A549 (cell line): ENCODE measurements around the gene PEX10.

Source experiments
- CHD2 ChIP-seq: fragments of 150-350 bp; IDR thresholded peaks from 2 replicates; pipeline ENCODE4 v1.6.1; 2014; ENCODE audit warnings: low read length; ENCODE audit not compliant: partially characterized antibody
- CTCF ChIP-seq: fragments of >200 bp; sonication (Bioruptor Twin); formaldehyde crosslinking; IDR thresholded peaks from 3 replicates; pipeline ENCODE4 v1.5.1; 2016
- EP300 ChIP-seq, 2 experiments: fragments of >200 bp; sonication (Bioruptor Twin); formaldehyde crosslinking; IDR thresholded peaks; 2 replicates in 1 of 2; 3 replicates in 1 of 2; pipeline ENCODE4 v1.6.1; 2016 to 2017
- ESRRA ChIP-seq: fragments of 150-350 bp; IDR thresholded peaks from 2 replicates; pipeline ENCODE4 v1.6.1; 2014; ENCODE audit warnings: mild to moderate bottlenecking, low read length, borderline replicate concordance
- MYC ChIP-seq: IDR thresholded peaks from 2 replicates; pipeline ENCODE4 v1.6.1; 2012; ENCODE audit warnings: mild to moderate bottlenecking, inconsistent platforms, low read length, improper control_type of control experiment, borderline replicate concordance
- NPAS2 ChIP-seq: fragments of 250-450 bp; sonication (Bioruptor Pico); IDR thresholded peaks from 2 replicates; pipeline ENCODE4 v1.8.0; 2022; ENCODE audit warnings: mild to moderate bottlenecking, moderate library complexity, borderline replicate concordance
- POLR2A ChIP-seq: IDR thresholded peaks from 2 replicates; pipeline ENCODE4 v1.6.1; 2012; ENCODE audit warnings: mild to moderate bottlenecking, low read length
- RFX5 ChIP-seq: fragments of 450-650 bp; IDR thresholded peaks from 2 replicates; pipeline ENCODE4 v1.7.1; 2014; ENCODE audit warnings: antibody characterized with exemption, mild to moderate bottlenecking, moderate library complexity
- SMC3 ChIP-seq: fragments of >200 bp; sonication (Bioruptor Twin); formaldehyde crosslinking; IDR thresholded peaks from 3 replicates; pipeline ENCODE4 v1.6.1; 2018; ENCODE audit warnings: inconsistent platforms
- TF ChIP-seq, protein P1 (sequence below): fragments of 200-600 bp; sonication (generic); IDR thresholded peaks from 2 replicates; pipeline ENCODE4 v1.6.1; 2016; ENCODE audit warnings: antibody characterized with exemption, mild to moderate bottlenecking, moderate library complexity
- TF ChIP-seq, protein P2 (sequence below): fragments of 250-450 bp; sonication (Bioruptor Pico); IDR thresholded peaks from 2 replicates; pipeline ENCODE4 v1.5.0; 2021; ENCODE audit warnings: mild to moderate bottlenecking, moderate library complexity, borderline replicate concordance

GRCh38 chr1:2415801-2416208 lies 3.4 kb upstream of the PEX10 start:
- TF ChIP-seq MYC (no peak), RFX5 (no peak), CTCF (no peak), NPAS2 (no peak), ESRRA (no peak), POLR2A (no peak), SMC3 (no peak), EP300 (IDR thresholded peaks at IDR 0.05) (no peak), CHD2 (no peak)
- TF ChIP-seq, protein P1, sequence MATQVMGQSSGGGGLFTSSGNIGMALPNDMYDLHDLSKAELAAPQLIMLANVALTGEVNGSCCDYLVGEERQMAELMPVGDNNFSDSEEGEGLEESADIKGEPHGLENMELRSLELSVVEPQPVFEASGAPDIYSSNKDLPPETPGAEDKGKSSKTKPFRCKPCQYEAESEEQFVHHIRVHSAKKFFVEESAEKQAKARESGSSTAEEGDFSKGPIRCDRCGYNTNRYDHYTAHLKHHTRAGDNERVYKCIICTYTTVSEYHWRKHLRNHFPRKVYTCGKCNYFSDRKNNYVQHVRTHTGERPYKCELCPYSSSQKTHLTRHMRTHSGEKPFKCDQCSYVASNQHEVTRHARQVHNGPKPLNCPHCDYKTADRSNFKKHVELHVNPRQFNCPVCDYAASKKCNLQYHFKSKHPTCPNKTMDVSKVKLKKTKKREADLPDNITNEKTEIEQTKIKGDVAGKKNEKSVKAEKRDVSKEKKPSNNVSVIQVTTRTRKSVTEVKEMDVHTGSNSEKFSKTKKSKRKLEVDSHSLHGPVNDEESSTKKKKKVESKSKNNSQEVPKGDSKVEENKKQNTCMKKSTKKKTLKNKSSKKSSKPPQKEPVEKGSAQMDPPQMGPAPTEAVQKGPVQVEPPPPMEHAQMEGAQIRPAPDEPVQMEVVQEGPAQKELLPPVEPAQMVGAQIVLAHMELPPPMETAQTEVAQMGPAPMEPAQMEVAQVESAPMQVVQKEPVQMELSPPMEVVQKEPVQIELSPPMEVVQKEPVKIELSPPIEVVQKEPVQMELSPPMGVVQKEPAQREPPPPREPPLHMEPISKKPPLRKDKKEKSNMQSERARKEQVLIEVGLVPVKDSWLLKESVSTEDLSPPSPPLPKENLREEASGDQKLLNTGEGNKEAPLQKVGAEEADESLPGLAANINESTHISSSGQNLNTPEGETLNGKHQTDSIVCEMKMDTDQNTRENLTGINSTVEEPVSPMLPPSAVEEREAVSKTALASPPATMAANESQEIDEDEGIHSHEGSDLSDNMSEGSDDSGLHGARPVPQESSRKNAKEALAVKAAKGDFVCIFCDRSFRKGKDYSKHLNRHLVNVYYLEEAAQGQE = no peak
- TF ChIP-seq, protein P2, sequence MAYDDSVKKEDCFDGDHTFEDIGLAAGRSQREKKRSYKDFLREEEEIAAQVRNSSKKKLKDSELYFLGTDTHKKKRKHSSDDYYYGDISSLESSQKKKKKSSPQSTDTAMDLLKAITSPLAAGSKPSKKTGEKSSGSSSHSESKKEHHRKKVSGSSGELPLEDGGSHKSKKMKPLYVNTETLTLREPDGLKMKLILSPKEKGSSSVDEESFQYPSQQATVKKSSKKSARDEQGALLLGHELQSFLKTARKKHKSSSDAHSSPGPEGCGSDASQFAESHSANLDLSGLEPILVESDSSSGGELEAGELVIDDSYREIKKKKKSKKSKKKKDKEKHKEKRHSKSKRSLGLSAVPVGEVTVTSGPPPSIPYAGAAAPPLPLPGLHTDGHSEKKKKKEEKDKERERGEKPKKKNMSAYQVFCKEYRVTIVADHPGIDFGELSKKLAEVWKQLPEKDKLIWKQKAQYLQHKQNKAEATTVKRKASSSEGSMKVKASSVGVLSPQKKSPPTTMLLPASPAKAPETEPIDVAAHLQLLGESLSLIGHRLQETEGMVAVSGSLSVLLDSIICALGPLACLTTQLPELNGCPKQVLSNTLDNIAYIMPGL (CRISPR knock-in tag) = no peak
